Breast epithelium (tissue), 3 donors: Measurements from ENCODE around the gene ANAPC4.

Experiments
- CTCF ChIP-seq, 3 donors: fragments of 450-650 bp; IDR thresholded peaks; one replicate each; pipeline ENCODE4 v1.5.1; 2016 to 2017; ENCODE audit warnings: antibody characterized with exemption in 3 of 3, mild to moderate bottlenecking in 3 of 3, moderate library complexity in 3 of 3
- POLR2A ChIP-seq: fragments of 450-650 bp; IDR thresholded peaks from one replicate; pipeline ENCODE4 v1.6.1; 2016; ENCODE audit warnings: antibody characterized with exemption, mild to moderate bottlenecking, moderate library complexity
- POLR2AphosphoS5 ChIP-seq, 3 donors: sonication (generic); formaldehyde crosslinking; IDR thresholded peaks; one replicate each; pipeline ENCODE4 v1.6.1; 2017; ENCODE audit warnings: antibody characterized with exemption in 3 of 3

- TF ChIP-seq CTCF (IDR thresholded peaks at IDR 0.05) (no peak), POLR2A (no peak), POLR2AphosphoS5 (IDR thresholded peaks at IDR 0.05) (no peak)
These were observed 47.6 kb downstream of the ANAPC4 start for GRCh38 chr4:25424539-25425228.
